ENCODE results near the gene KRT83.

DNA sequence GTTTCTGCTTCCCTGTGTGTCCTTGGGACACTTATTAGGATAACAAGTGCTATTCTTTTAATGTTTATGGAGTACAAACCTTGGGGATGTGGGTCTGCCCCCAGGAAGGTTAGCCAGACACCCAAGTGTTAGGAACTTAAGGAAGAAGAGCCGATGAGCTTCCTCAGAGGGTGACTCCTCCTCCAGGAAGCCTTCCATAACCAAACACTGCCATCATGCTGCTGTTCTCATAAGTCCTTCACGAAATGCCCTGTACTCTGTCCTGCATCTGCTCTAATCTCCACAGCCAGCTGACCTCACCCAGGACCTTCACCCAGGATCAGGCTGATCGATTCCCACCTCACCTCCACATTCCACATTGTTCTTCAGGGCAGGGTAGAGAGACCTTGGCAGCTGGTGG lies 47.3 kb upstream of the KRT83 start:
- TF ChIP-seq POLR2A (IDR thresholded peaks at IDR 0.05): no peak
- TF ChIP-seq, protein P1, sequence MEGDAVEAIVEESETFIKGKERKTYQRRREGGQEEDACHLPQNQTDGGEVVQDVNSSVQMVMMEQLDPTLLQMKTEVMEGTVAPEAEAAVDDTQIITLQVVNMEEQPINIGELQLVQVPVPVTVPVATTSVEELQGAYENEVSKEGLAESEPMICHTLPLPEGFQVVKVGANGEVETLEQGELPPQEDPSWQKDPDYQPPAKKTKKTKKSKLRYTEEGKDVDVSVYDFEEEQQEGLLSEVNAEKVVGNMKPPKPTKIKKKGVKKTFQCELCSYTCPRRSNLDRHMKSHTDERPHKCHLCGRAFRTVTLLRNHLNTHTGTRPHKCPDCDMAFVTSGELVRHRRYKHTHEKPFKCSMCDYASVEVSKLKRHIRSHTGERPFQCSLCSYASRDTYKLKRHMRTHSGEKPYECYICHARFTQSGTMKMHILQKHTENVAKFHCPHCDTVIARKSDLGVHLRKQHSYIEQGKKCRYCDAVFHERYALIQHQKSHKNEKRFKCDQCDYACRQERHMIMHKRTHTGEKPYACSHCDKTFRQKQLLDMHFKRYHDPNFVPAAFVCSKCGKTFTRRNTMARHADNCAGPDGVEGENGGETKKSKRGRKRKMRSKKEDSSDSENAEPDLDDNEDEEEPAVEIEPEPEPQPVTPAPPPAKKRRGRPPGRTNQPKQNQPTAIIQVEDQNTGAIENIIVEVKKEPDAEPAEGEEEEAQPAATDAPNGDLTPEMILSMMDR (IDR thresholded peaks at IDR 0.05): no peak

Data from tibial nerve (tissue), 3 donors.